Endothelial cell of umbilical vein (primary cell): ENCODE results near the gene AFF1. TPM values are rescaled to one million over a fixed set of nuclear protein-coding genes. Genes with fewer than 3 reads are reported as not detected.
A peak's percentile ranks its signal among the peaks of the same experiment; 100 is the strongest.

Source experiments
- BruUV-seq: library from RNA; stranded (reverse); fragments of 400-500 nt; replicated peaks from 2 replicates; lab custom pipeline; 2021; lab: Mats Ljungman, UMichigan
- CTCF ChIA-PET: fragments of 300-600, 350-600 bp; sonication (Branson Sonifier 250); formaldehyde crosslinking; loops from one replicate; lab custom pipeline; 2021; ENCODE audit warnings: antibody characterized with exemption, inconsistent platforms; lab: Charles Lee
- POLR2A ChIA-PET: fragments of 300-600, 350-600 bp; sonication (Branson Sonifier 250); formaldehyde crosslinking; loops from one replicate; lab custom pipeline; 2021; ENCODE audit warnings: antibody characterized with exemption, inconsistent platforms; lab: Charles Lee
- DNase-seq: peaks from one replicate; pipeline ENCODE4 v3.0.0-alpha.2; 2011; ENCODE audit warnings: low read depth, low spot score
- FAIRE-seq: peaks from 2 replicates; lab custom pipeline; 2011; peaks lifted over from hg19 to GRCh38; lab: Jason Lieb, UNC
- H2AFZ ChIP-seq: 2 replicates; pipeline ENCODE4 v1.6.0; 2012; ENCODE audit warnings: low read depth, low read length, control low read depth, inconsistent platforms
- H3K27ac ChIP-seq: 2 replicates; pipeline ENCODE4 v1.5.1; 2011; ENCODE audit warnings: low read depth, mild to moderate bottlenecking, control low read depth, low read length, moderate library complexity; ENCODE audit not compliant: insufficient read depth
- H3K27me3 ChIP-seq, 2 experiments: 2 replicates each; pipeline versions ENCODE4 v1.6.0 to v1.6.1; 2011; ENCODE audit warnings: low read length in 2 of 2, mixed read lengths in 1 of 2; ENCODE audit not compliant: control insufficient read depth in 2 of 2, insufficient read depth in 2 of 2
- H3K36me3 ChIP-seq, 2 experiments: 2 replicates in 1 of 2; 3 replicates in 1 of 2; pipeline ENCODE4 v1.5.1; 2011; ENCODE audit warnings: low read length in 2 of 2, mild to moderate bottlenecking in 1 of 2, moderate library complexity in 1 of 2; ENCODE audit not compliant: control insufficient read depth in 2 of 2, insufficient read depth in 2 of 2; ENCODE audit errors: extremely low read depth in 1 of 2
- H3K4me1 ChIP-seq: 3 replicates; pipeline ENCODE4 v1.5.1; 2011; ENCODE audit warnings: mild to moderate bottlenecking, low read length; ENCODE audit not compliant: control insufficient read depth, insufficient read depth; ENCODE audit errors: extremely low read depth
- H3K4me2 ChIP-seq: 2 replicates; pipeline ENCODE4 v1.6.1; 2011; ENCODE audit warnings: low read length, control low read depth, mixed read lengths; ENCODE audit not compliant: insufficient read depth
- H3K4me3 ChIP-seq, 3 experiments: fragments of 200-600 bp in 1 of 3; sonication (generic), shearing (Covaris generic) in 1 of 3; replicated peaks in 1 of 3; 2 replicates each; pipeline ENCODE4 v1.5.1; 2011 to 2016; ENCODE audit warnings: control low read depth in 3 of 3, low read length in 3 of 3, mild to moderate bottlenecking in 2 of 3, inconsistent platforms in 1 of 3, low read depth in 1 of 3, moderate library complexity in 1 of 3; ENCODE audit not compliant: insufficient read depth in 1 of 3
- H3K79me2 ChIP-seq: 2 replicates; pipeline ENCODE4 v1.6.0; 2012; ENCODE audit warnings: low read length, inconsistent platforms; ENCODE audit not compliant: control insufficient read depth, insufficient read depth
- H3K9ac ChIP-seq: replicated peaks from 2 replicates; pipeline ENCODE3; 2011; ENCODE audit warnings: low read length, control low read depth; ENCODE audit not compliant: insufficient read depth; ENCODE audit errors: extremely low read depth
- H3K9me1 ChIP-seq: replicated peaks from 3 replicates; pipeline ENCODE4 v1.6.0; 2011; ENCODE audit warnings: mild to moderate bottlenecking, low read length; ENCODE audit not compliant: control insufficient read depth, insufficient read depth; ENCODE audit errors: extremely low read depth
- H3K9me3 ChIP-seq: replicated peaks from 2 replicates; pipeline ENCODE4 v1.5.1; 2012; ENCODE audit warnings: low read length, inconsistent platforms; ENCODE audit not compliant: control insufficient read depth, insufficient read depth
- H4K20me1 ChIP-seq: replicated peaks from 2 replicates; pipeline ENCODE3; 2011; ENCODE audit warnings: mild to moderate bottlenecking, low read length; ENCODE audit not compliant: control insufficient read depth, insufficient read depth; ENCODE audit errors: extremely low read depth
- CTCF ChIP-seq, 2 donors: IDR thresholded peaks; 1 replicate in 1 of 2; 2 replicates in 1 of 2; pipeline ENCODE4 v1.5.1; 2011; ENCODE audit warnings: low read length in 2 of 2, mild to moderate bottlenecking in 2 of 2, moderate library complexity in 2 of 2, control low read depth in 1 of 2, inconsistent platforms in 1 of 2, low read depth in 1 of 2; ENCODE audit not compliant: insufficient read depth in 1 of 2; ENCODE audit errors: extremely low read depth in 1 of 2
- EZH2 ChIP-seq: IDR thresholded peaks from 2 replicates; pipeline ENCODE4 v1.6.1; 2012; ENCODE audit warnings: borderline replicate concordance, low read depth, mild to moderate bottlenecking, moderate library complexity, low read length, inconsistent platforms; ENCODE audit not compliant: severe bottlenecking
- FOS ChIP-seq: IDR thresholded peaks from 2 replicates; pipeline ENCODE4 v1.6.1; 2011; ENCODE audit warnings: mild to moderate bottlenecking, low read length, moderate library complexity, borderline replicate concordance; ENCODE audit not compliant: insufficient read depth
- GATA2 ChIP-seq: IDR thresholded peaks from 2 replicates; pipeline ENCODE4 v1.7.0; 2011; ENCODE audit warnings: low read depth, mild to moderate bottlenecking, moderate library complexity, mixed read lengths, low read length; ENCODE audit not compliant: insufficient read length, insufficient read depth
- JUN ChIP-seq: IDR thresholded peaks from 2 replicates; pipeline ENCODE4 v1.6.1; 2011; ENCODE audit warnings: borderline replicate concordance, low read depth; ENCODE audit not compliant: insufficient read length, insufficient read depth
- MAX ChIP-seq: IDR thresholded peaks from 2 replicates; pipeline ENCODE4 v1.6.1; 2011; ENCODE audit not compliant: insufficient read depth, insufficient read length
- MYC ChIP-seq: IDR thresholded peaks from one replicate; pipeline ENCODE4 v1.6.1; 2011; ENCODE audit warnings: mild to moderate bottlenecking, low read depth, low read length
- POLR2A ChIP-seq: IDR thresholded peaks from 2 replicates; pipeline ENCODE4 v1.6.1; 2012; ENCODE audit warnings: low read depth, mild to moderate bottlenecking, control low read depth, low read length
- POLR2AphosphoS5 ChIP-seq: IDR thresholded peaks from 2 replicates; pipeline ENCODE4 v1.6.1; 2012; ENCODE audit warnings: low read depth, mild to moderate bottlenecking, control low read depth, low read length, moderate library complexity; ENCODE audit not compliant: insufficient read depth
- dilution Hi-C: fragments of 300-500 bp; cut with MboI; formaldehyde crosslinking; loops from one replicate; pipeline ENCODE4 v1.15.0; 2019; ENCODE audit warnings: low sequenced_read_pairs; ENCODE audit not compliant: extremely low pct_ligation_motif_present
- intact Hi-C: fragments of 100-400 bp; cut with micrococcal nuclease; formaldehyde crosslinking; loops from one replicate; pipeline ENCODE4 v1.10.0; 2022
- polyA plus RNA-seq, 4 experiments: library from polyadenylated mRNA; depleted of rRNA in 3 of 4; stranded (reverse) in 3 of 4; unstranded in 1 of 4; fragments of >200 nt; gene quantifications; 2 replicates each; pipeline versions ENCODE4 v1.2.1 to v1.2.3, GENCODE V29; 2011 to 2012; ENCODE audit warnings: missing spikeins in 1 of 4
- total RNA-seq: library from RNA; stranded (reverse); gene quantifications from 2 replicates; pipeline ENCODE4 v1.2.3, GENCODE V29; 2021

Gene AFF1
- total and polyA plus RNA-seq, 2 donors (not counting 3 experiments of a cell fraction or from before 2014, with no cell fraction given), result 26.2 to 106 TPM

DNA sequence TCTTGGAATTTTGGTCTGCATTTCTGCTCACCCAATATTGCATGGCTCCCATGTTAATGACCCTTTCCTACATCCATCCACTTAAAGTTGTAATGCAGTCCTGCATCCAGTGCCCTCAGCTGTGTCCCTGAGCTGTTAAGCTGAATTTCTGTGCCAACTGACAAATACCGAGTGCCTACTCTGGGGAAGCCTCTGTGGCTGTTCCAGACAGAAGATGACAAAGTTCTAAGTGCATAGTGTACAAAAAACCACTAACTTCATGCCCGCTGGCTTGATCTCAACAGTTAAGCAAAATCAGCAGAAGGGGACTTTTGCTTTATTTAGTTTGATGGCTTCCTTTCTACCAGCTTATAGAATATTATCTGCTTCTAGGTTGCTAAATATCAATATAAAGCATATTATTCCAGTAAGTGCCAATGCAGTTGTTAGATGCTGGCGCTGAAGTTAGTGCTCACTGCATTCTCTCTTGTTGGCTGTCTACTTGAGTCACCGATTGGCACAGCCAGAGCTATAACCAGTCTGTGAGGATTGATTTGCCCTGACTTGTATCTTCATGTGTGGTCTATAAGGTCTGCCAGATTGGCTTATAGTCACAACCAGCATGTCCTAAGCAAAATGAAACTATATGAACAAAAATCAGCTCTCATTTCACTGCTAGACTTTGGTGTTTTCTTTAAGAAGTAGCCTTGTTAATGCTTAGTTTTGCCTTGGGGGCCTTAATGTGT, 186.7 kb downstream of the AFF1 start:
- no peak for FAIRE-seq
- no peak overlapping the region for H3K4me3 ChIP-seq
- CTCF ChIA-PET, result interaction anchor here (1.7 to 5.7 kb wide), 3 partner anchors 30 to 199 kb away, joined by 7 to 40 read pairs (median 8); no protein-coding TSS in a partner anchor

More for the DNA sequence above, 186.7 kb downstream of the AFF1 start:
- Histone ChIP-seq H3K79me2 (peaks cover 10% of the 10 kb centered on the region), H3K9me3 (no peaks in the 10 kb centered on the region), H4K20me1 (no peaks in the 10 kb centered on the region), H3K27me3 (no peaks in the 10 kb centered on the region), H3K9me1 (no peaks in the 10 kb centered on the region), H3K27ac (no peak overlapping the region), H3K36me3 (peaks cover 4 to 21% of the 10 kb centered on the region in 2 experiments), H3K4me2 (no peak overlapping the region), H2AFZ (no peak overlapping the region), H3K4me1 (peaks cover 21% of the 10 kb centered on the region), H3K9ac (no peak overlapping the region)
- dilution Hi-C loops, result loop anchor here (25.0 kb wide), 1 partner anchor 209 kb away; no protein-coding TSS in a partner anchor
- intact Hi-C loops, result no loop called here
- TF ChIP-seq MAX, result no peak
- TF ChIP-seq POLR2AphosphoS5, result no peak
- no peak for TF ChIP-seq CTCF (IDR thresholded peaks at IDR 0.05; ENCODE audit: extremely low read depth in 1 of 2, insufficient read depth in 1 of 2, low read depth in 1 of 2, low read length in 2 of 2)
- no peak for TF ChIP-seq MYC
- no peak for TF ChIP-seq GATA2
- no peak for TF ChIP-seq EZH2
- no peak for TF ChIP-seq FOS
- TF ChIP-seq JUN, result no peak
- no peak for TF ChIP-seq POLR2A
- DNase-seq, result no peak
- BruUV-seq, result TSS peak; percentile 33
- POLR2A ChIA-PET, result interaction anchor here (0.5 kb wide), 1 partner anchor 157 kb away, joined by 3 read pairs; no protein-coding TSS in a partner anchor
